Measurements from ENCODE around the gene REEP1. TPM values are rescaled to one million over a fixed set of nuclear protein-coding genes. Genes with fewer than 3 reads are reported as not detected.

The REEP1 gene
- total and polyA plus RNA-seq, 10 donors: 0.57 to 7.6 (median 3.4) TPM

DNA sequence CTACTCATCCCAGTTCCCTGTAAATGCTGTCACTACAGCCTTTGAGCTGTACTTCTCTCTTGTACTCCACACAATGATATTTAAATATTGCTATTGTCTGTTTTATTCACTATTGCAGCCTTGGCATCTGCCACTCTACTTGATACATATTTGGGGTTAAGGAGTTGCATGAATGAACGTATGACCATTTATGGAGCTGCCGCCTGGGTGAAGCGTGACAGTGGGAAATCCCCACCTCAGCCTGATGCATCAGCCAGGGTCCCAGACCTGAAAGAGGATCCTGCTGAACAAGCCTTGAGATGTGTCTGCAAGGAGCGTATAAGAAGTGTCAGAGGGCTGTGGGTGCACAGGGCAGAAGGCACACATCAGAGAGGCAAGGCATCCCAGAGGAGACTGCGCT is 99.1 kb downstream of the REEP1 start:
- H3K36me3 ChIP-seq: no peaks in the 10 kb centered on the region
- intact Hi-C loops (cut with DNase I; ENCODE audit: low total_unique reads): no loop called here
- no peaks in the 10 kb centered on the region for H3K9me3 ChIP-seq
- WGBS, 5 donors: 28 to 50% (median 40%) methylated on average over 5 of the region's 5 CpGs
- DNase-seq: peak; percentile 82
- H3K4me3 ChIP-seq: no peak overlapping the region
- TF ChIP-seq, protein P1, sequence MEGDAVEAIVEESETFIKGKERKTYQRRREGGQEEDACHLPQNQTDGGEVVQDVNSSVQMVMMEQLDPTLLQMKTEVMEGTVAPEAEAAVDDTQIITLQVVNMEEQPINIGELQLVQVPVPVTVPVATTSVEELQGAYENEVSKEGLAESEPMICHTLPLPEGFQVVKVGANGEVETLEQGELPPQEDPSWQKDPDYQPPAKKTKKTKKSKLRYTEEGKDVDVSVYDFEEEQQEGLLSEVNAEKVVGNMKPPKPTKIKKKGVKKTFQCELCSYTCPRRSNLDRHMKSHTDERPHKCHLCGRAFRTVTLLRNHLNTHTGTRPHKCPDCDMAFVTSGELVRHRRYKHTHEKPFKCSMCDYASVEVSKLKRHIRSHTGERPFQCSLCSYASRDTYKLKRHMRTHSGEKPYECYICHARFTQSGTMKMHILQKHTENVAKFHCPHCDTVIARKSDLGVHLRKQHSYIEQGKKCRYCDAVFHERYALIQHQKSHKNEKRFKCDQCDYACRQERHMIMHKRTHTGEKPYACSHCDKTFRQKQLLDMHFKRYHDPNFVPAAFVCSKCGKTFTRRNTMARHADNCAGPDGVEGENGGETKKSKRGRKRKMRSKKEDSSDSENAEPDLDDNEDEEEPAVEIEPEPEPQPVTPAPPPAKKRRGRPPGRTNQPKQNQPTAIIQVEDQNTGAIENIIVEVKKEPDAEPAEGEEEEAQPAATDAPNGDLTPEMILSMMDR (IDR thresholded peaks at IDR 0.05 in 8 of 11, conservative IDR thresholded peaks at IDR 0.05 in 3 of 11): no peak
- peak in 1 of 3 donors; percentile 29 for TF ChIP-seq POLR2AphosphoS5 (IDR thresholded peaks at IDR 0.05)
- H3K27ac ChIP-seq: no peak overlapping the region
- peaks cover 0 to 49% (median 16%) of the 10 kb centered on the region in 6 donors for H3K4me1 ChIP-seq
- H3K27me3 ChIP-seq (replicated peaks in 1 of 7): no peaks in the 10 kb centered on the region

DNA sequence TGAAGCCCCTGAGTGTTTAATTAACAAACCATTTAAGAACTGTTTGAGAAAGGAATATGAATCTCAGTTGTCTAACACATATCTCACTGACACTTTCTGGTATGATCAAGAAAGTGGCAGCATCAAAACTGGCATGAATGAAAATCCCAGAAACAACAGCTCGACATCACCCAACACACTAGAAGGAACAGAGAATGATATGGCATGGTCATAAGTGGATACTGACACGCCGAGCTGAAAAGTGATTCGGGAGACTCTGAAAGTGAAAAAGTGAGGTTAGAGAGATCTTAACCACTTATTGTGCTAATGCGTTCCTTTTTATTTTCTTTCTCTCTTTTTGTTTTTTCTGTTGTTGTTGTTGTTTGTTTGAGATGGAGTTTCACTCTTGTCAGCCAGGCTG is 100.3 kb downstream of the REEP1 start:
- Histone ChIP-seq H3K36me3 (no peaks in the 10 kb centered on the region), H3K4me1 (peaks cover 0 to 42% (median 15%) of the 10 kb centered on the region in 6 donors), H3K27me3 (replicated peaks in 1 of 7) (no peaks in the 10 kb centered on the region), H3K4me3 (no peak overlapping the region), H3K9me3 (no peaks in the 10 kb centered on the region), H3K27ac (no peak overlapping the region)
- WGBS, 5 donors: 64 to 84% (median 73%) methylated on average over 5 of the region's 5 CpGs
- intact Hi-C loops (cut with DNase I; ENCODE audit: low total_unique reads): no loop called here
- DNase-seq: no peak
- TF ChIP-seq, protein P1 (IDR thresholded peaks at IDR 0.05 in 8 of 11, conservative IDR thresholded peaks at IDR 0.05 in 3 of 11): no peak
- TF ChIP-seq POLR2A (IDR thresholded peaks at IDR 0.05) (no peak), POLR2AphosphoS5 (IDR thresholded peaks at IDR 0.05) (no peak)

DNA sequence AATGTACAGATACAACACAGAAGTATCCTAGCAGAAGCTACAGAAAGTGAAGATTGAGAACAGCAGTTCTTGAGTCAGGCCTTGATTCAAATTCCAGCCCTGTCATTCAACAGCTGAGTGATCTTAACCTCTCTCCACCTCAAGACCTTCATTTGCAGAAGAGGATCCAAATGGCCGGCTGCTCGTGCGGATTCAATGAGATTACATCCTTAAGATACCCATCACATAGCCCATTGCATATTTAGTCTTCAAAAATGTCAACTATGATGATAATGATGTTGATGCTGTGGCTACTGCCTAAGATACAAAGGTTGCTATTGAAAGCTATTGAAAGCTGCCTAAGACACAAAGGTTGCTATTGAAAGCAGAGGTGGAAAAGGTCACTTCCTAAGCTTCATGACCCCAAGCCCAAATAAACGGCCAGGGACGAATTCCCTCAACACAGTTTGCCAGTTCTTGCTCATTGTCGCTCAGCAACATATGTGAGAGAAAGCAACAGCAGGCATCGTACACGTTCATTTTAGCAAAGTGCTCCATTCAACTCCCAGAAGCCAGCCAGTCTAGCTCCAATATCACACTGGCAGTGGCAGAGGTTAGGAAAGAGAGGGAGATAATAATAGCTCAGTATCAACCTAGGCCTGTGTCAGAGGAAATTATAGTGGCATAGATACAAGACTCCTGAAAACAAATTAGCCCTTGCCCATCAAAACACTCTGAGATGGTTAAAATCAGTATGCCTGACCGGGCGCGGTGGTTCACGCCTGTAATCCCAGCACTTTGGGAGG is 102.0 kb downstream of the REEP1 start:
- intact Hi-C loops (cut with DNase I; ENCODE audit: low total_unique reads): no loop called here

DNA sequence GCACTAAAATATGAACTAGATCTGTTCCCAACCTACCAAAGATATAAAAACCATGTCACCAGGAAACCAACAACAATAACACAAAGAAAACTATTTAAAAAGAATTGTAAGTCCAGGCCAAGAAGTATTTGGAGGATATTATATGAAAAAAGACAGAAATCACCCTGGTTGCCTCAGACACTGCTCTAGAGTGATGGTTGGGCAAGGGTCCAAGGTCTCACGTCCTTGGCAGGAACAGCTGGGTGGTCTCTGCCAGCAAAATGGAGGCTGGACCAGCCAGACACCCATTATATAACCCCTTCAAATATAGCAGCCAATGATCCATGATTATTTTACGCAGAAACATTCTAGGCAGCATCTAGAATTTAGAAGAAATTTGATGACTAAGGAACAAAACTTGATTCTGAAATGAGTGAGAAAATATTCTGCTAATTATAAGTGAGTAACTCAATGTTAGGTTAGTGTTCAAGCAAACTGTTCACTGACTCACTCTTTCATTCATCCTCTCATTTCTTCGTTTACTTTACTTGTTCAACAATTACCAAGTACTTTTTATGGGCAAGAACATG is 102.8 kb downstream of the REEP1 start:
- H3K4me1 ChIP-seq: peaks cover 0 to 24% (median 13%) of the 10 kb centered on the region in 6 donors
- DNase-seq: no peak
- H3K9me3 ChIP-seq: no peaks in the 10 kb centered on the region
- H3K27me3 ChIP-seq (replicated peaks in 1 of 7): no peaks in the 10 kb centered on the region
- TF ChIP-seq, protein P1 (IDR thresholded peaks at IDR 0.05 in 8 of 11, conservative IDR thresholded peaks at IDR 0.05 in 3 of 11): no peak
- no peak for TF ChIP-seq POLR2AphosphoS5 (IDR thresholded peaks at IDR 0.05)
- TF ChIP-seq POLR2A (IDR thresholded peaks at IDR 0.05): no peak
- H3K4me3 ChIP-seq: no peak overlapping the region
- intact Hi-C loops (cut with DNase I; ENCODE audit: low total_unique reads): no loop called here
- H3K27ac ChIP-seq: no peak overlapping the region
- no peaks in the 10 kb centered on the region for H3K36me3 ChIP-seq
- 64 to 83% (median 71%) methylated on average over 3 of the region's 3 CpGs for WGBS, 5 donors

More for the DNA sequence above, 102.0 kb downstream of the REEP1 start:
- WGBS, 5 donors: 75 to 87% (median 87%) methylated on average over 12 of the region's 12 CpGs
- no peaks in the 10 kb centered on the region for H3K27me3 ChIP-seq (replicated peaks in 1 of 7)
- H3K36me3 ChIP-seq: no peaks in the 10 kb centered on the region
- no peak for DNase-seq
- TF ChIP-seq POLR2A (IDR thresholded peaks at IDR 0.05) (no peak), POLR2AphosphoS5 (IDR thresholded peaks at IDR 0.05) (no peak)
- TF ChIP-seq, protein P1 (IDR thresholded peaks at IDR 0.05 in 8 of 11, conservative IDR thresholded peaks at IDR 0.05 in 3 of 11): no peak
- no peak overlapping the region for H3K4me3 ChIP-seq
- H3K9me3 ChIP-seq: no peaks in the 10 kb centered on the region
- H3K27ac ChIP-seq: no peak overlapping the region
- peaks cover 0 to 24% (median 13%) of the 10 kb centered on the region in 6 donors for H3K4me1 ChIP-seq
